Activated CD4-positive, alpha-beta T cell treated with anti-CD3 and anti-CD28 coated beads, Interleukin-2, amount 10 ng/mL, durations not matched to agents 7 days and 5 days (primary cell): ENCODE results near the gene NRAP. TPM values are rescaled to one million over a fixed set of nuclear protein-coding genes. Genes with fewer than 3 reads are reported as not detected.

ENCODE experiments used
- CTCF ChIA-PET: fragments of 350-600 bp; sonication (Branson Sonifier 250); formaldehyde crosslinking; loops from one replicate; lab custom pipeline; 2021; ENCODE audit warnings: antibody characterized with exemption; lab: Charles Lee
- POLR2A ChIA-PET: fragments of 350-600 bp; sonication (Branson Sonifier 250); formaldehyde crosslinking; loops from one replicate; lab custom pipeline; 2021; ENCODE audit warnings: antibody characterized with exemption; lab: Charles Lee
- DNase-seq: peaks from one replicate; pipeline ENCODE4 v3.0.0-alpha.2; 2020
- H3K27ac Mint-ChIP-seq: one replicate; pipeline ENCODE4 v1.8.0; 2021; ENCODE audit warnings: mild to moderate bottlenecking, moderate library complexity, mixed read lengths
- H3K27me3 Mint-ChIP-seq: one replicate; pipeline ENCODE4 v1.8.0; 2021; ENCODE audit warnings: mixed read lengths
- H3K36me3 Mint-ChIP-seq: one replicate; pipeline ENCODE4 v1.8.0; 2021; ENCODE audit warnings: low read depth, mixed read lengths
- H3K4me1 Mint-ChIP-seq: one replicate; pipeline ENCODE4 v1.8.0; 2021; ENCODE audit warnings: mixed read lengths
- H3K4me3 Mint-ChIP-seq: one replicate; pipeline ENCODE4 v1.8.0; 2021; ENCODE audit warnings: mild to moderate bottlenecking, moderate library complexity, mixed read lengths
- H3K9me3 Mint-ChIP-seq: one replicate; pipeline ENCODE4 v1.8.0; 2021; ENCODE audit warnings: mixed read lengths
- total RNA-seq, 2 experiments: library from RNA; stranded (reverse); gene quantifications; one replicate each; pipeline ENCODE4 v1.2.3, GENCODE V29; 2021

NRAP gene
- total RNA-seq, 2 experiments from 2014 or later, result not detected

DNA sequence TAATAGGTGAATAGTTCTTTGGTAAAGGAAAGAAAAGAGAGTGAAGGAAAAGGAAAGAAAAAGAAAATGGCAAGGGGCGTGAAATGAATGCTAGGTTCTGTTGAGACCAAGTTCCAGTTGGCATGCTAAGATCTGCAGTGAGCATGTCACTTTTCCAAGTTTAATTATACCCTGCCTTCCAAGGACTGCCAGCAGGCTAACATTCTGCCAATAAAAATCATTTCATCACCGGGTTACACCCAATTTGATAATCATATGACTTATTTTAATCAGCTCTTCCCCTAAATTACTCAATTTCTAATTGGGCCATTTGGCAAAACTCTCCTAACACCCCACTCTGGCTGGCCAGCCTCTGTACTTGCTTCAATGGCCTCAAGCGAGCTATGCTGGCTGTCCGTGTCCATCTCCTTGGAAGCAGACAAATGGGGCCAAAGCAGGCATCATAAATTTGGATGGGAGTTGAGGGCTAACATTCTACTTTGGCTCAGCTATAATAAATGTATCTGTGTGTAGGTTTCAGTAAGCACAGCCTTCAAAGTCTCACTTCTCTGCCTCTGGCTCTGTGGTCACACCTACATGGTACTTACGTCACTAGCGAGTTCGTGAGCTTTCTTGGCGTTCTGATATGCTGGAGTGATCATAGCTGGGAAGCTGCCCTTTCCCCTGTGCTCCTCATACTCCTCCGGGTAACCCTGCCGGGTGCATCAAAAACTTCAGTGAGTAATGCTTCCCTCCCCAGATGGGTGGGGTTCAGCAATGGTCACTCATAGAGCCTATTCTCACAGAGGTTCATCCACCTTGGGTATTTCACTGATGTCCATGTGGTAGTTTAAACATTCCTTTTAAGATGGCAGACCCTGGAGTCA, 17.3 kb downstream of the NRAP start:
- H3K27me3 Mint-ChIP-seq, result peaks cover 35% of the 10 kb centered on the region
- CTCF ChIA-PET, result interaction anchor here (0.5 kb wide), 1 partner anchor 1040 kb away, joined by 3 read pairs; no protein-coding TSS in a partner anchor

DNA sequence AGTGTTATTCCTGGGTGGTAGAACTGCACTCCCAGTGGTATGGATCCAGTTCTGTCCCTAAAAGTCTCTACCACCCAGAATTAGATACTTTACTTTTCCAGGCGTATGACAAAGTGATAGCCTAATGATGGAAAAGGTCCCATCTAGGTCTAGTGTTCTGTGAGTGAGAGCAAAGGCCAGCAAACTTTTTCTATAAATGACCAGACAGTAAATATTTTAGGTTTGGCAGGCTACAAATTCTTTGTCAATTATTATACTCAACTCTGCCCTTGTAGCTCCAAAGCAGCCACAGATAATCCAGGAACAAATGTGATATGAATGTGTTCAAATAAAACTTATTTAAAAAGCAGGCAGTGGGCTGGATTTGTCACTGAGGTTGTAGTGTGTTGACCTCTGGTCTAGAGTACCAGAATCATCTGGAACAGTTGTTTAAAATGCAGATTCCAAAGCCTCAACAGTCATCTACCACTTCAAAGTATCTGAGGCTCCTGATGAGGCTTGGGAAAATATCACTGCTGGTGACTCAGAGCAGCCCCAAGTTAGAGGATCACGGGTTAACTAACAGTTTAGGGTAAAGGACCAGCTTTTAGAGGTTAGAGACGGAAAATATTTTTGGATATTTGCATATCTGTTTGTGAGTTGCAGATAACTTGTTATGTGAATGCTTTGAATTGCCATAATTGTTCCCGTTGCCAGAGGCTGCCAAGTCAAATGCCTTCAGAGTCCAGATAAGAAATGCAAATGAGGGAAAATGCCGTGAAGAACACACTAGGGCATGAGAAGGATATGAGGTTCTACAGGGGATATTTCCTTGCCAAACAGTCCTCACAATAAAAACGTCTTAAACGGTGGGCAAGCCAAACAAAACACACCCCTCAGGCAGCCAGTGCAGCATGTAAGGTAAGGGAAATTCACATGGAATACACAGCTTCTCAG, 19.4 kb downstream of the NRAP start:
- DNase-seq, result no peak
- H3K4me3 Mint-ChIP-seq, result no peak overlapping the region
- ChIA-PET POLR2A (no interaction called here), CTCF (interaction anchor here (0.6 kb wide), 1 partner anchor 46 kb away, joined by 4 read pairs; no protein-coding TSS in a partner anchor)
- H3K9me3 Mint-ChIP-seq, result no peaks in the 10 kb centered on the region
- no peaks in the 10 kb centered on the region for H3K4me1 Mint-ChIP-seq
- H3K36me3 Mint-ChIP-seq, result no peaks in the 10 kb centered on the region
- peaks cover 46% of the 10 kb centered on the region for H3K27me3 Mint-ChIP-seq
- H3K27ac Mint-ChIP-seq, result no peak overlapping the region

More for the DNA sequence above, 17.3 kb downstream of the NRAP start:
- POLR2A ChIA-PET, result no interaction called here
- no peak for DNase-seq
- H3K9me3 Mint-ChIP-seq, result no peaks in the 10 kb centered on the region
- H3K4me1 Mint-ChIP-seq, result no peaks in the 10 kb centered on the region
- no peak overlapping the region for H3K4me3 Mint-ChIP-seq
- no peak overlapping the region for H3K27ac Mint-ChIP-seq
- H3K36me3 Mint-ChIP-seq, result no peaks in the 10 kb centered on the region

DNA sequence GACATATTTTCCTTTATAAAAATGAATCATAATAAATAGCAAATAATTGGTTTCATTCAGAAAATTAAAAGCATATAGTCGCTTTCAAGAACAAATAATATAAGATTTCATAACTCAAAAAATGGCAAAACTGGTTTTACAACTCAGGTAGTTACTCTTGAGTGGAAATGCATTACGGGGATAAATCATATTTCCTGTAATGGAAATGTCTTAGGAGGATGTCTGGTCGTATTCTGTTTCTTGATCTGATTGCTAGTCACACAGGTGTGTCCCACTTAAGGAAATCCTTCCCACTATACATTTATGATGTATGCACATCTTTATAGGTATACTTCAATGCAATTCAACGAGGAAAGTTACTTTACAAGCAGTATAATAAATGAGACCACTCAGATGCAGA, 20.7 kb downstream of the NRAP start:
- Mint-ChIP-seq H3K27ac (no peak overlapping the region), H3K4me1 (no peaks in the 10 kb centered on the region), H3K4me3 (no peak overlapping the region), H3K9me3 (no peaks in the 10 kb centered on the region), H3K27me3 (peaks cover 38% of the 10 kb centered on the region), H3K36me3 (no peaks in the 10 kb centered on the region)
- CTCF ChIA-PET, result no interaction called here
- DNase-seq, result no peak
- POLR2A ChIA-PET, result no interaction called here

DNA sequence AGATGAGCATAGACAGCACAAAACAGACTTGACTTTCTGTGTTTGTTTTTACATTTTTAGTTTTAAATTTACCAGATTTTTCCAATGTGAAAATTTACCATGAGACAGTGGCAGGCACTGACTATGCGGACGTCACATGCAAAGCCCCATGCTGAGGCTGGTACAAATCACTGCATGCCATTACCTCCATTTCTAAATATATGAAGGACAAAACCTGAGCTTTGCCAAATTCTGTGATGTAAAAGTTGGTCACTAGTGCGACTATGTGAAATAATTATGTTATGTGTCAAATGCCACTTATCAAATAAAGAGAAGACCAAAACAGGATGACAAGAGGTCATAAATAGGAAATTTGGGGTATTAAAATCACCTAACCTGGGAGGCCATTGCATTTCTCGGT, 22.1 kb downstream of the NRAP start:
- no peaks in the 10 kb centered on the region for H3K9me3 Mint-ChIP-seq
- DNase-seq, result no peak
- no peak overlapping the region for H3K4me3 Mint-ChIP-seq
- ChIA-PET POLR2A (no interaction called here), CTCF (no interaction called here)
- H3K27ac Mint-ChIP-seq, result no peak overlapping the region
- peaks cover 33% of the 10 kb centered on the region for H3K27me3 Mint-ChIP-seq
- H3K4me1 Mint-ChIP-seq, result no peaks in the 10 kb centered on the region
- no peaks in the 10 kb centered on the region for H3K36me3 Mint-ChIP-seq

DNA sequence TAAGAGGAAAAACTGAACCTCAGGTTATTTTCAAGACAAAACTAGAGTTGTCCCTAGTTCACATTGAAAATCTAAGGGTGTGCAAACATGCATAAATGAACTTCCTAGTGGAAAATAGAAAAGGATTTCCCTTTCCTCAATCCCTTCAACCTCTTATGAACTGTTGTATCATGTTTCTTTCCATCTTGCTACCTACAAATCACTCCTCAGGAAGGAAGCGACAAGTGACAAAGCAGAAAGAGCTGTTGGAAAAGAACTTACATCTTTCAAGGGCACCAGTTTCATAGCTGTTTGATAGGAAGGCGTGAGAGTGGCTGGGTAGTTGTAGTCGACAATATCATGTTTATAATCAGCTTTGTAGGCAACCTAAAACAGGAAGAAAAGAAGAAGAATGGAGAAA, 23.9 kb downstream of the NRAP start:
- H3K36me3 Mint-ChIP-seq, result no peaks in the 10 kb centered on the region
- no peaks in the 10 kb centered on the region for H3K4me1 Mint-ChIP-seq
- CTCF ChIA-PET, result interaction anchor here (0.7 kb wide), 1 partner anchor 20 kb away, joined by 3 read pairs; no protein-coding TSS in a partner anchor
- POLR2A ChIA-PET, result interaction anchor here (0.7 kb wide), 1 partner anchor 9 kb away, joined by 4 read pairs; no protein-coding TSS in a partner anchor
- no peak for DNase-seq
- peaks cover 32% of the 10 kb centered on the region for H3K27me3 Mint-ChIP-seq
- no peak overlapping the region for H3K27ac Mint-ChIP-seq
- H3K9me3 Mint-ChIP-seq, result no peaks in the 10 kb centered on the region
- H3K4me3 Mint-ChIP-seq, result no peak overlapping the region

DNA sequence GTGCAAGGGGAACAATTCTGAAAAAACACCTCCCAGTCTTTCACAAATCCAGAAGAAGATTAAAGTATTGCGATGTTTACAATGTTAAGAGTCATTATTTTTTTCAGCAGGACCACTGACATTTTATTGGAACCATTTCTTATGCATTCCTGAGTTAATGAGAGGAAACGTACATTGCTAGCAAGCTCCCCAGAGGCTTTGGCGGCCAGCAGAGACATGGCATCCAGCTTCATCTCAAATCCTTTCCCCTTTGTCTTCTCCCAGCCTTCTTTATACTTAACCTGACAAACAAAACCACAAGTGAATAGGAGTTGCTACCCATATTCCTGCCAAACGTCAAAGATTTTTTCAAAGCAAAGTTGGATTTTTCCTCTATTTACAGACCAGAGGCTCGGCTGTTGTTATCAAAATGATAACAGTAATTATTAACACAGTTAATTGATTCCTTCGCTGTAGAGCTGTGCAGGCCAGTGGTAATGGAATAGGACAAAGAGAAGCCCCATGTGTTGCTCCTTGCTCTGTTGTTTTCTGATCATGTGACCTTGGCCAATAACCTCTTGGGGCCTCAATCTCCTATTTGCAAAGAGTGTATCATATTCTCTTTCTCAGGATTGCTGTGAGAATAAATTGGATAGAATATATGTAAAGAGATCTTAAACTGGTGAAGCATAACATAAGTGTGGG, 32.0 kb downstream of the NRAP start:
- H3K4me1 Mint-ChIP-seq, result no peaks in the 10 kb centered on the region
- no peak overlapping the region for H3K27ac Mint-ChIP-seq
- DNase-seq, result no peak
- H3K27me3 Mint-ChIP-seq, result peaks cover 8% of the 10 kb centered on the region
- H3K4me3 Mint-ChIP-seq, result no peak overlapping the region
- H3K9me3 Mint-ChIP-seq, result no peaks in the 10 kb centered on the region
- CTCF ChIA-PET, result no interaction called here
- H3K36me3 Mint-ChIP-seq, result no peaks in the 10 kb centered on the region
- POLR2A ChIA-PET, result no interaction called here

DNA sequence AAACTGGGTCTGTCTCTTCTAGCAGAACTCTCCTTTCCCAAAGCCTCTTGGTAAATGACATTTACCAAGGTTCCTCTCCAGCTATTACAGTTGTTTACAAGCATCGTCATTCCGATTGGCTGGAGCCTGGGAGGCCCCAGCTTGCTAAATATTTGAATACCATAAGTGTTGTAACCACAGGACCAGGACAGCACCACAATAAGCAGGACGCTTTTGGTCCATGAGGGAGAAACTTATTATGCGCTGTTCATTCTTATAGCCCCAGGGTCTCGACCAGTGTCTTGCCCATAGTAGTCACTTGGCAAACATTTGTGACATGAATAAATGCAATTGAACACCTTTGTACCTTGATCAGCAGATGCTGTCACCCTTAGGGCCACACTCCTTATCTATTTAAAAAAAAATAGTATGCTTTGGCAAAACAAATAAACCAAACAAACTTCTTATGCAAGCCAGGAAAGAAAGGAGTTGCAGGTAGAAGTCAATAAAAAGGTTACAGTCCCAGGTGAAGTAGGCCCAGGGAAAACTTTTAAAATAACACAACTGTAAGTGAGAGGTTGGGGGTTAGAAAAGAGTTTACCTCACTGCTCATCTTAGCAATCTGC, 32.8 kb downstream of the NRAP start:
- CTCF ChIA-PET, result no interaction called here
- H3K36me3 Mint-ChIP-seq, result no peaks in the 10 kb centered on the region
- H3K27ac Mint-ChIP-seq, result no peak overlapping the region
- H3K4me3 Mint-ChIP-seq, result no peak overlapping the region
- no peaks in the 10 kb centered on the region for H3K4me1 Mint-ChIP-seq
- DNase-seq, result no peak
- peaks cover 8% of the 10 kb centered on the region for H3K27me3 Mint-ChIP-seq
- POLR2A ChIA-PET, result no interaction called here
- H3K9me3 Mint-ChIP-seq, result no peaks in the 10 kb centered on the region

DNA sequence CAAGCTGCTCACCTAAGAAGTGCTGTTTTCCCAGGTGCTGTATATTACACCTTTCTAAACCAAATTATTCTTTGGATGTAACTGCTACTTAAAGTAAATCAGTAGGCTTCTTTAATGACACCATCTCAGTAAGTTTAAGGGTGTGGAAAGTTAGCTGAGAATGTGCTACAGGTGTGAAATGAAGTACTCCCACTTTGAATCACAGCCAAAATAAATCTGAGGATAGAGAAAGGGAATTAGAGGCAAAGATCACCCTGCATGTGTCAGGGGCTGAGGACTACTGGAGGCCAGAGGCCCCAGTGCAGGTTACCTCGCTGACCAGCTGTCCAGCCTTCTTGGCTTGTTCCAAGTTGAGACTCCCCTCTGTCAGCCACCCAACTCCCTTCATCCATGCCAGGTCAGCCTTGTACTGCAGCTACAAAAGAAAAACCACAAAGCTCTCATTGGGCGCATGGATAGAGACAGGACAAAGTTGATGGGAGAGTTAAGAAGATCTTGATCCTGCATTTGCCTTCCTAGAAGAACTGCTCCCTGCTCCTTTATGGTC, 35.2 kb downstream of the NRAP start:
- no peak for DNase-seq
- CTCF ChIA-PET, result no interaction called here

DNA sequence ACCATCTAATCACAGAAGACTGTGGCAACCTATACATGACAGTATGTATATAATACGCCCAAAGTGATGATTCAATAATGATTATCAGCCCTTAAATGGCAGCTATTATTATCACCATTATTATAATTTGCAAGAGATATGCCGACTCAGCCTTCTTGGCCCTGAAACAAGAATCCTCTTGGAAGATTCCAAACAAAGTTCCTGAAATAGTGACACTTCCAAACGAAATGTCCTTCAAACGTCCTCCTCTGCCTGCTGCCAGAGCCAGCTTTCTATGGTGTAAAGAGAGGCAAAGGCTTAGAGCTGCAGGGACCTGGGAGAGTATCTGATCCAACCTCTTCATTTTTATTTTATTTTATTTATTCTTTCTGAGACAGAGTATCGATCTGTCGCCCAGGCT, 36.0 kb downstream of the NRAP start:
- POLR2A ChIA-PET, result no interaction called here
- Mint-ChIP-seq H3K4me1 (no peaks in the 10 kb centered on the region), H3K27me3 (peaks cover 15% of the 10 kb centered on the region), H3K4me3 (no peak overlapping the region), H3K9me3 (no peaks in the 10 kb centered on the region), H3K36me3 (no peaks in the 10 kb centered on the region), H3K27ac (no peak overlapping the region)
- DNase-seq, result no peak
- CTCF ChIA-PET, result interaction anchor here (0.5 kb wide), 1 partner anchor 878 kb away, joined by 3 read pairs; no protein-coding TSS in a partner anchor

More for the DNA sequence above, 35.2 kb downstream of the NRAP start:
- Mint-ChIP-seq H3K4me3 (no peak overlapping the region), H3K9me3 (no peaks in the 10 kb centered on the region), H3K27ac (no peak overlapping the region), H3K4me1 (no peaks in the 10 kb centered on the region), H3K36me3 (no peaks in the 10 kb centered on the region), H3K27me3 (peaks cover 14% of the 10 kb centered on the region)
- POLR2A ChIA-PET, result no interaction called here

DNA sequence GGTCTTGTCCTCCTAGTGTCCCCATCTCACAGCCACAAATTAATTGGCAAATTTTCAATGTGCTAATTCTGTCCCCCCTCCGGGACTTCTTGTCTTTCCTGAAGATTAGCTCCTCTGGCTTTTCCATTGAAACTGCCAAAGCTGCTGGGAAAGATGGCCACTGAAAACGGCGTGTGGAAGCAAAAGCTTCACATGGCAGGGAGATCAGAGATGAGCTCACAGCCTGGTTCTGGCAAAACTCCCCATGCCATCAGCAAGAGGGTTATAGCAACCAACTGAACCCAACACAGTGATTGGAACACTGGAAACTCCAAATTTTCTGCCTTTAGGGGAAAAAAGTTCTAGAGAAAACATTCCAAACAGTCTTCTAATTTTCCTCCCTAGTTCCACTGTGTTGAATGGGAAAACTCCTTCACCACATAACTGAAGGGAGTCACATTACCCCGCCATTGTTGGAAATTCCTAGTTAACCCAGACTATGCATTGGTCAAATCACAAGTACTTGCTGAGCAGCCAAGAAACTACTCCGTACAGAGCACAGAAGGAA, 37.0 kb downstream of the NRAP start:
- H3K4me3 Mint-ChIP-seq, result no peak overlapping the region
- no peaks in the 10 kb centered on the region for H3K4me1 Mint-ChIP-seq
- no peak overlapping the region for H3K27ac Mint-ChIP-seq
- ChIA-PET POLR2A (no interaction called here), CTCF (no interaction called here)
- DNase-seq, result no peak
- H3K27me3 Mint-ChIP-seq, result peaks cover 17% of the 10 kb centered on the region
- H3K36me3 Mint-ChIP-seq, result no peaks in the 10 kb centered on the region
- no peaks in the 10 kb centered on the region for H3K9me3 Mint-ChIP-seq

DNA sequence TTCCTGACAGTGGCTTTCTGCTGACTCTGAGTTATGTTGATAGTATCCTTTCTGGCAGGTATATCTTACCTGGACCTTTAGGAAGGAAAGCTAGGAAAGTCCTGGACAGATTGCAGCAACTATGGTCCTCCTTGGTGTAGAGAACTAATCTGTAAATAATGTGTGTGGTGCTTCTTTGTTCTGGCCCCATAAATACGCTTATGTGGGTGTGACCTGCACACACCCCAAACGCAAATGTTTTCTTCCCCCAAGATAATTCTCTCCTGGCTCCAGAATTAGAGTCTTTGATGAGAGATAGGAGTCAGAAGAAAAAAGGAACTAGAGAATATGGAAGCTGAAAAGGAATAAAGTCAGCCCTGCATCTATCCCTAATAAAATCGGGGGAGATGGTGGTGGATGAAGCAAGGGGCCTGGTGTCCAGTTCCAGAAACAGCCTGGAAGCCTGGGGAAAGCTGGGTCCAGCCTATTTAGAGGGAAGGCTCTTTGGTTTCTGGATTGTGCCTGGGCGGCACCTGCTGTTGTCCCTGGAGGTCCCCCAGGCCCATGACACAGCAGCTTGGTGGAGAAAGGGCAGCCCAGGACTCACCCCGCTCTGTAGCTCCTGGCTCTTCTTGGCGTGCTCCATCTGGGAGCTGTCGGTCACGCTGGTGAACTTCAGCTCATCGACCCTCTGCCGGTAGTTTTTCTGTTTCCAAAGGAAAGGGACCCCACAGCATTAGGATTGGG, 38.2 kb downstream of the NRAP start:
- H3K36me3 Mint-ChIP-seq, result no peaks in the 10 kb centered on the region
- no peak overlapping the region for H3K4me3 Mint-ChIP-seq
- H3K4me1 Mint-ChIP-seq, result no peaks in the 10 kb centered on the region
- CTCF ChIA-PET, result no interaction called here
- POLR2A ChIA-PET, result no interaction called here
- DNase-seq, result no peak
- no peaks in the 10 kb centered on the region for H3K9me3 Mint-ChIP-seq
- H3K27ac Mint-ChIP-seq, result no peak overlapping the region
- peaks cover 17% of the 10 kb centered on the region for H3K27me3 Mint-ChIP-seq
